ENCODE data around the gene TLL2.

Gene TLL2

GRCh38 chr10:96505150-96506136 lies 8.3 kb downstream of the TLL2 start:
- peak; percentile 27 for DNase-seq

- DNase-seq = peak; percentile 98
Observed at GRCh38 chr10:96502561-96503282, 11.0 kb downstream of the TLL2 start.

- DNase-seq = peak; percentile 39
Observed at GRCh38 chr10:96501985-96502384, 11.7 kb downstream of the TLL2 start.

GRCh38 chr10:96500519-96500918 lies 13.2 kb downstream of the TLL2 start:
- DNase-seq = peak; percentile 31

GRCh38 chr10:96500050-96500449 lies 13.7 kb downstream of the TLL2 start:
- no peak for DNase-seq

GRCh38 chr10:96497391-96497790 lies 16.3 kb downstream of the TLL2 start:
- DNase-seq = no peak

GRCh38 chr10:96496281-96496925 lies 17.3 kb downstream of the TLL2 start:
- DNase-seq = no peak

GRCh38 chr10:96495544-96495943 lies 18.2 kb downstream of the TLL2 start:
- no peak for DNase-seq

- DNase-seq = no peak
Observed at GRCh38 chr10:96494694-96495093, 19.0 kb downstream of the TLL2 start.

GRCh38 chr10:96493871-96494525 lies 19.7 kb downstream of the TLL2 start:
- no peak for DNase-seq

GRCh38 chr10:96493254-96493653 lies 20.5 kb downstream of the TLL2 start:
- no peak for DNase-seq

- DNase-seq = peak; percentile 35
Observed at GRCh38 chr10:96491303-96491702, 22.4 kb downstream of the TLL2 start.

- no peak for DNase-seq
Observed at GRCh38 chr10:96488161-96488935, 25.4 kb downstream of the TLL2 start.

GRCh38 chr10:96482815-96483588 lies 30.7 kb downstream of the TLL2 start:
- DNase-seq = no peak

GRCh38 chr10:96478355-96478754 lies 35.4 kb downstream of the TLL2 start:
- DNase-seq = no peak

- no peak for DNase-seq
Observed at GRCh38 chr10:96473866-96474265, 39.9 kb downstream of the TLL2 start.

- DNase-seq = peak; percentile 15
Observed at GRCh38 chr10:96470116-96470743, 43.5 kb downstream of the TLL2 start.

- no peak for DNase-seq
Observed at GRCh38 chr10:96468845-96469244, 44.9 kb downstream of the TLL2 start.

- DNase-seq = no peak
Observed at GRCh38 chr10:96465599-96465998, 48.1 kb downstream of the TLL2 start.

GRCh38 chr10:96463562-96463961 lies 50.2 kb downstream of the TLL2 start:
- no peak for DNase-seq
